Choroid plexus epithelial cell (primary cell): ENCODE measurements around the gene PLPP3.

Source experiments
- DNase-seq: peaks from one replicate; pipeline ENCODE4 v3.0.0-alpha.2; 2010; ENCODE audit warnings: low read depth
- H3K4me3 ChIP-seq: 2 replicates; pipeline ENCODE4 v1.5.1; 2011; ENCODE audit warnings: low read depth, mild to moderate bottlenecking, control low read depth, low read length, moderate library complexity
- TF ChIP-seq, protein P1 (sequence below): conservative IDR thresholded peaks from 2 replicates; pipeline ENCODE4 v1.5.1; 2011; ENCODE audit warnings: low read depth, mild to moderate bottlenecking, control low read depth, inconsistent platforms, low read length, moderate library complexity

PLPP3 gene

DNA sequence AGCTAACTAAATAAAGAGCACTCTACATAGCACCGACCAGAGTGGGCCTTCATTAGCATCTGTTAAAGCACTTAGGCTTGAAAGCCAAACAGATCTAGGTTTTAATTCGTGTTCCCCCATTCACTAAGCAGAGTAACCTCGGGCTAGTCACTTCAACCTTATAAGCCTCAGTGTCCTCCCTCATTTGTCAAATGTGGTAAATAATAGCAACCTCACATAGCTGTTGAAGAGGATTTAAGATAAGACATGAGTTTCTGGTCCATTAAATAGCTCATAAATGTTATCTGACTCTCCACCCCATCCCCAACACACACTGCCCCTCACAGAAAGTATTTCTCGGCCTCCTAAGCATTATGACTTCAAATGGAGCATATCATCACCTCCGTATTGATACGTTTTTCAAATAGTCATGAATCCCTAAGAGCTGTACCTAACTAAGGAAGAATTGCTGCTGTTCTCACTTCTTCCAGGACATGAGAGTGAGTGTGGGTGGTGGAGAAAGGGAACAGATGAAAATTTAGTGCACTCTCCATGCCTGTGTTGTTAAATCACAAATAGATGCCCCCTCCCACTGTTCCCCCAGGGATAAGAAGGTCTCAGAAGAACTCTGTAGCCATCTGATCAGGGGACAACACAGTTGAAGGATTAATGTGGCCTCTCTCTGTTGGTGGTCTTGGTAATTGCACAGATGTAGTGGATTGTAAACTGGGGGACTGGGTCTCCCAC lies 47.6 kb downstream of the PLPP3 start:
- no peak overlapping the region for H3K4me3 ChIP-seq
- TF ChIP-seq, protein P1, sequence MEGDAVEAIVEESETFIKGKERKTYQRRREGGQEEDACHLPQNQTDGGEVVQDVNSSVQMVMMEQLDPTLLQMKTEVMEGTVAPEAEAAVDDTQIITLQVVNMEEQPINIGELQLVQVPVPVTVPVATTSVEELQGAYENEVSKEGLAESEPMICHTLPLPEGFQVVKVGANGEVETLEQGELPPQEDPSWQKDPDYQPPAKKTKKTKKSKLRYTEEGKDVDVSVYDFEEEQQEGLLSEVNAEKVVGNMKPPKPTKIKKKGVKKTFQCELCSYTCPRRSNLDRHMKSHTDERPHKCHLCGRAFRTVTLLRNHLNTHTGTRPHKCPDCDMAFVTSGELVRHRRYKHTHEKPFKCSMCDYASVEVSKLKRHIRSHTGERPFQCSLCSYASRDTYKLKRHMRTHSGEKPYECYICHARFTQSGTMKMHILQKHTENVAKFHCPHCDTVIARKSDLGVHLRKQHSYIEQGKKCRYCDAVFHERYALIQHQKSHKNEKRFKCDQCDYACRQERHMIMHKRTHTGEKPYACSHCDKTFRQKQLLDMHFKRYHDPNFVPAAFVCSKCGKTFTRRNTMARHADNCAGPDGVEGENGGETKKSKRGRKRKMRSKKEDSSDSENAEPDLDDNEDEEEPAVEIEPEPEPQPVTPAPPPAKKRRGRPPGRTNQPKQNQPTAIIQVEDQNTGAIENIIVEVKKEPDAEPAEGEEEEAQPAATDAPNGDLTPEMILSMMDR = no peak
- no peak for DNase-seq

DNA sequence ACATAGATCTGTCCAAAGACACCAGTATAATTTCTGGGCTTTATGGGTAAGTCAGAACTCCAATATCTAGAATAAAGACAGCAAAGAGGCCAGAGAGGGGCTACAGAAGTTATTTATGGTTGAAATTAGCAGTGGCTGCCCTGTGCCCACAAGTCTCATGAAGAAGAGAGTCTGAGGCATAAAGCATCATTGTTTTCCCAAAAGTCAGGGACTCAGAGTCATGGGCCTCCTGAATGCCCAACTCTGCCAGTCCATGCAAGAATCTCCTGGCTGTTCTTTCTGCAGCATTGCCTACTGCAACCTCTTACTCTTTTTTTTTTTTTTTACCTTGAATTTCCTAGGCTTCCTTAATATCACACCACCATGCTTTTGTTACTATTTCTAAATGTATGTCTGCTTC lies 49.6 kb downstream of the PLPP3 start:
- TF ChIP-seq, protein P1 = no peak
- DNase-seq = no peak
- H3K4me3 ChIP-seq = no peak overlapping the region

DNA sequence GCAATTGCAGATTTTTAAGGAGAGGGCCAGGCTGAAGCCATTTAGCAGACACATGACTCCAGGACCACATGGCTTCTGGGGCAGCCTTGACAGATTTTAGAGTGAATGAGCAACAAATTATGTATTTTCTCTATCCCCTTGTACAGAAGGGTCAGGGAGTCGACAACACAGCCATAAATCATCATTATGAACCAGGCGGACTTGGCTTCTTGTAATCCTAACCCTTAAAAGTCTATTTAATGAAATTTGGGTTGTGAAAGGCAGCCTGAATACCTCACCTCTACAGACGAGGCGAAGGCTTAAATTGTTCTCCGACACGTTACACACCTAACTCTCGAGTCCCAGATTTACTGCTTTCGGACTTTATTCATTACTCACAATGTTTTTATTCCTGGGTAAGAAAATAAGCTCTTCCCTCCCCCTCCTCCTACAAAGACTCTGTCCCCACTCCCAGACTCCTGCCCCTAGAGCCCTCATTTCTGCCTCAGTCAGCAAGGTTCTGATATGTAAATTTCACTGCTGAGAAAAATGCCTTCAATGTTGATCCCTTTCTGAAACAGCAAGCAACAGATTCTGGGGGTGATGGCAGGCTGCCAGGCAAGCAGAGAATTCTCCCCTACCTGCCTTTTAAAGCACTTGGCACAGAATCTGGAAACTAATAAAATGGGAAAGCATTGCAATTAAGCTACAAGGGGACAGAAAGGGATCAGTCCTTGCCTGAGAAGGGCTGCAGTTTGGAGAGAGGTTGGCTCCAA lies 51.6 kb downstream of the PLPP3 start:
- H3K4me3 ChIP-seq = no peak overlapping the region
- TF ChIP-seq, protein P1 = no peak
- no peak for DNase-seq

DNA sequence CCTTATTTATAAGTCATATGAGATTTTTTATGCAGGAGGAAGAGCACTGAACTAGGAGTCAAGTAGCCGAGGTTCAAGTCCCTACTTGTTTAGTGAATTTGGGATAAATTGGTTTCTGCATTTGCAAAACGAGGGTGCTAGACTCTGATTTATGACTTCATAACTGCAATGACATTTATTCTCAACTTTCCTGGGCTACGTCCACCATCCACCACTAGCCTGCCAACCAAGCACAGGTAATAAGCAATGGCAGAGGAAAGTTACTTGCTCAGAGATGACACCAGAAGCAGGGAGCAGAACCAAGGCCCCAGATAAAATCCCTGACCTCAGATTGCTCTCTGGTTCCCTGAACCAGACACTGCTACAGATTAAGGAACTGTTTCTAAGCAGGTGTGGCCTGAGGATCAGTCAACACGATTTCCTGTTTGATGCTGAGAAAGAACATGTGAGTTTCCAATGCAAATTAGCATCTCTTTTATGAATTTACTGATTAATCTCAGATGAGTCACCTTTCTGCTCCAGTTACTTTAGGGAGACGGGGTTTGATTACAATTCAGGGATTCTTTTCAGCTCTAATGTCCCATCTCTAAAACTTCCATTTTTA lies 52.7 kb downstream of the PLPP3 start:
- DNase-seq = no peak
- TF ChIP-seq, protein P1 = no peak
- no peak overlapping the region for H3K4me3 ChIP-seq

DNA sequence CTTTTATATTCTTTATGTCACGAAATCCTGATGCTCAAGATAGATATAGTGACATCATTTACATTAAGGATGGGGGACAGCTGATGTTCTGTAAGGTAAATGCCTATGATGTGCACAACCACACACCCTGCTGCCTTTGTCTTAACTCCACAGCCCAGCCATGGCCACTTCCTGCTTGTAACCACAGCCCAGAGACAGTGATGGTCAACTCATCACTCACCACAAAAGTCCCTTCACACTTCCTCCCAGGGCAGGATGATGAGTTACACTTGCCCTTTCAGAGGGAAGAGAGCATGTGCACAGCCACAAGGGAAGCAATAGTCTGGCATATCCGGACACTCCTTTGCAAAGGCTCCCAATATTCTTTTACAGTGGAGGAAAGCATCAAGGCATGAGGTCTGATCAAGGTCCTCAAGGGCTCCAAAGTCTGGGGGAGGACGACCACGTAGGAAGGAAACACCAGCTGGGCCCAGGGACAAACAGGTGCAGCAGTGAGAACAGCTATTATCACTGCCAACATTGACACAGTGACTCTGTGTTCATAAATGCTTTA lies 53.8 kb downstream of the PLPP3 start:
- H3K4me3 ChIP-seq = no peak overlapping the region
- DNase-seq = peak; percentile 17
- TF ChIP-seq, protein P1 = no peak

DNA sequence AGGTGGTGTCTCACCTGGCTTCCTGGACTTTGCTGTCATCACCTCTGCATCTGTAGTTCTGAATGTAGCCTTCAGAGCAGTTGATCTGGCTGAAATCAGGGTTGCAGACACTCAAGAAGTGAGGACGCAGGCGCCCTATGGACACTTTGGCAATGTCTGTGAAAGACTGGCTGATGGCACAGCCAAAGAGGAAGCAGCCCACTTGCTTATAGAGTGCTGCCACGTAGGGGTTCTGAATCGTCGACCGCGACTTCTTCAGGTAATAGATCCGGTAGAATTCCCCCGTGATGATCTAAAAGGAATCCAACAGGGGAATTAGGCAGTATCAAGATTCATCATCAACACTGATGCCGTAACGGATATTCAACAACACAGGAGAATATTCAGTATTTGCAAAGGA lies 55.1 kb downstream of the PLPP3 start:
- TF ChIP-seq, protein P1 = no peak
- no peak overlapping the region for H3K4me3 ChIP-seq

More for the DNA sequence above, 55.1 kb downstream of the PLPP3 start:
- no peak for DNase-seq
